ENCODE results near the gene MIA.
"Not testable (repeated sequence)": the region's sequence is repeated elsewhere in the genome, so short reads cannot be mapped to it uniquely, and the experiment has no call there.

The MIA gene

GRCh38 chr19:40822161-40822560 is 46.8 kb downstream of the MIA start:
- in situ Hi-C loops (cut with MboI; ENCODE audit: low sequenced_read_pairs): loop anchor here (10.0 kb wide), 1 partner anchor 157 kb away; no protein-coding TSS in a partner anchor
- no peaks in the 10 kb centered on the region for H3K36me3 ChIP-seq (replicated peaks)
- no peaks in the 10 kb centered on the region for H3K27me3 ChIP-seq (ENCODE audit: low read depth)
- DNase-seq (ENCODE audit: low spot score in 2 of 2): no peak
- no peaks in the 10 kb centered on the region for H3K9me3 ChIP-seq
- H3K4me3 ChIP-seq: no peak overlapping the region
- H3K4me1 ChIP-seq: no peaks in the 10 kb centered on the region

DNA sequence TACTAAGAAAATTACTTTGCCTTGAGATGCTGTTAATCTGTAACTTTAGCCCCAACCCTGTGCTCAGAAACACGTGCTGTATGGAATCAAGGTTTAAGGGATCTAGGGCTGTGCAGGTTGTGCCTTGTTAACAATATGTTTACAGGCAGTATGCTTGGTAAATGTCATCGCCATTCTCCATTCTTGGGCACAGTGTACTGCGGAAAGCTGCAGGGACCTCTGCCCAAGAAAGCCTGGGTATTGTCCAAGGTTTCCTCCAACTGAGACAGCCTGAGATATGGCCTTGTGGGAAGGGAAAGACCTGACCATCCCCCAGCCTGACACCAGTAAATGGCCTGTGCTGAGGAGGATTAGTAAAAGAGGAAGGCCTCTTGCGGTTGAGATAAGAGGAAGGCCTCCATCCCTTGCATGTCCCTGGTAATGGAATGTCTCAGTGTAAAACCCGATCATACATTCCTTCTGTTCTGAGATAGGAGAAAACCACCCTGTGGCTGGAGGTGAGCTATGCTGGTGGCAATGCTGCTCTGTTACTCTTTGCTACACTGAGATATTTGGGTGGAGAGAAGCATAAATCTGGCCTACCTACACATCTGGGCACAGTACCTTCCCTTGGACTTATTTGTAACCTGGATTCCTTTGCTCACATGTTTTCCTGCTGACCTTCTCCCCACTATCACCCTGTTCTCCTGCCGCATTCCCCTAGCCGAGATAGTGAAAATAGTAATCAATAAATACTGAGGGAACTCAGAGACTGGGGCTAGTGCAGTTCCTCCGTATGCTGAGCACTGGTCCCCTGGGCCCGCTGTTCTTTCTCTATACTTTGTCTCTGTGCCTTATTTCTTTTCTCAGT is 47.6 kb downstream of the MIA start:
- not testable (repeated sequence) for H3K4me3 ChIP-seq; H3K9me3 ChIP-seq; H3K27me3 ChIP-seq (ENCODE audit: low read depth); DNase-seq (ENCODE audit: low spot score in 2 of 2); H3K36me3 ChIP-seq (replicated peaks); H3K4me1 ChIP-seq
- in situ Hi-C loops (cut with MboI; ENCODE audit: low sequenced_read_pairs): loop anchor here (10.0 kb wide), 1 partner anchor 158 kb away; no protein-coding TSS in a partner anchor

DNA sequence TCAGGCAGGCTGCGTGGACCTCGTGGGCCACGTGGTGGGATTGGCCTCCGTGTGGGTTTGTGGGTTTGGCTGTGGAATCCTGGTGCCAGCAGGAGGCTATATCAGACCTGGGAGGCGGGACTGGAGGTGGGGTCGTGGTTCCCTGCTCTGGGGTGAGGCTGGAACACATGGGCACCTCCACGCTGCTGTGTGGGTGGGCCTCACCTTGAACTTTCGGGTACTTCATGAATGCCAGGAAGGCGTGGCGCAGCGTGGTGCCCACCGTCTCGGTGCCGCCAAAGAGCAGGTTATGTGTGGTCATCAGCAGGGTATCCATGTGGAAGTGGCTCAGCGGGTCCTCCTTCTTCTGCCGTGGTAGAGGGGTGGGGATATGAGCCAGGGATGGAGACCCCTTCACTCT is 49.6 kb downstream of the MIA start:
- not testable (repeated sequence) for H3K4me1 ChIP-seq; H3K4me3 ChIP-seq; DNase-seq (ENCODE audit: low spot score in 2 of 2); H3K36me3 ChIP-seq (replicated peaks); H3K9me3 ChIP-seq; H3K27me3 ChIP-seq (ENCODE audit: low read depth)
- in situ Hi-C loops (cut with MboI; ENCODE audit: low sequenced_read_pairs): loop anchor here (10.0 kb wide), 1 partner anchor 160 kb away; no protein-coding TSS in a partner anchor

DNA sequence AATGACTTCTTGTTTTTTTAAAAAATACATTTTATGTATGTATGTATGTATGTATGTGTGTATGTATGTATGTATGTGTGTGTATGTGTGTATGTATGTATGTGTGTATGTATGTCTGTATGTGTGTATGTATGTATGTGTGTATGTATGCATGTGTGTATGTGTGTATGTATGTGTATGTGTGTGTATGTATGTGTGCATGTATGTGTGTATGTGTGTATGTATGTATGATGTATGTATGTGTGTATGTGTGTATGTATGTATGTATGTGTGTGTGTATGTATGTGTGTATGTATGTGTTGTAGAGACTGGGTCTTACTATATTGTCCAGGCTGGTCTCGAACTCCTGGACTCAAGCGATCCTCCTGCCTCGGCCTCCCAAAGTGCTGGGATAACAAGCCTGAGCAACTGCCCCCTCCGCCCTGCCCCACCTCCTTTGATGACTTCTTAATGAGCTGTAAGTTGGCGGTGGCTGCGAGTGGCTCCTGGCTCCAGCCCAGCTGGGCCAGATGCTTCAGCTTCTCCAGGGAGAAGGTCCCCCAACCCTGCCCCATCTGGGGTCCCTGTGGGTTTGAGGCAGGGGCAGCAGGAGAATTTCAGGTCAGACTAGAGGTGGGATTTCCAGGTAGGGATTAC is 50.3 kb downstream of the MIA start:
- not testable (repeated sequence) for H3K4me1 ChIP-seq; DNase-seq (ENCODE audit: low spot score in 2 of 2); H3K36me3 ChIP-seq (replicated peaks); H3K4me3 ChIP-seq; H3K27me3 ChIP-seq (ENCODE audit: low read depth); H3K9me3 ChIP-seq
- in situ Hi-C loops (cut with MboI; ENCODE audit: low sequenced_read_pairs): loop anchor here (10.0 kb wide), 1 partner anchor 161 kb away; no protein-coding TSS in a partner anchor

GRCh38 chr19:40826312-40826698 is 51.0 kb downstream of the MIA start:
- not testable (repeated sequence) for DNase-seq (ENCODE audit: low spot score in 2 of 2); H3K27me3 ChIP-seq (ENCODE audit: low read depth); H3K4me1 ChIP-seq; H3K9me3 ChIP-seq; H3K4me3 ChIP-seq; H3K36me3 ChIP-seq (replicated peaks)
- in situ Hi-C loops (cut with MboI; ENCODE audit: low sequenced_read_pairs): loop anchor here (10.0 kb wide), 1 partner anchor 162 kb away; no protein-coding TSS in a partner anchor

- H3K9me3 ChIP-seq; H3K27me3 ChIP-seq (ENCODE audit: low read depth); H3K4me1 ChIP-seq; DNase-seq (ENCODE audit: low spot score in 2 of 2); H3K4me3 ChIP-seq; H3K36me3 ChIP-seq (replicated peaks): not testable (repeated sequence)
- in situ Hi-C loops (cut with MboI; ENCODE audit: low sequenced_read_pairs): loop anchor here (10.0 kb wide), 1 partner anchor 162 kb away; no protein-coding TSS in a partner anchor
Observed at GRCh38 chr19:40826699-40827385, 51.5 kb downstream of the MIA start.

All from HAP-1 (cell line).